ENCODE measurements around the gene ANXA6.

DNA sequence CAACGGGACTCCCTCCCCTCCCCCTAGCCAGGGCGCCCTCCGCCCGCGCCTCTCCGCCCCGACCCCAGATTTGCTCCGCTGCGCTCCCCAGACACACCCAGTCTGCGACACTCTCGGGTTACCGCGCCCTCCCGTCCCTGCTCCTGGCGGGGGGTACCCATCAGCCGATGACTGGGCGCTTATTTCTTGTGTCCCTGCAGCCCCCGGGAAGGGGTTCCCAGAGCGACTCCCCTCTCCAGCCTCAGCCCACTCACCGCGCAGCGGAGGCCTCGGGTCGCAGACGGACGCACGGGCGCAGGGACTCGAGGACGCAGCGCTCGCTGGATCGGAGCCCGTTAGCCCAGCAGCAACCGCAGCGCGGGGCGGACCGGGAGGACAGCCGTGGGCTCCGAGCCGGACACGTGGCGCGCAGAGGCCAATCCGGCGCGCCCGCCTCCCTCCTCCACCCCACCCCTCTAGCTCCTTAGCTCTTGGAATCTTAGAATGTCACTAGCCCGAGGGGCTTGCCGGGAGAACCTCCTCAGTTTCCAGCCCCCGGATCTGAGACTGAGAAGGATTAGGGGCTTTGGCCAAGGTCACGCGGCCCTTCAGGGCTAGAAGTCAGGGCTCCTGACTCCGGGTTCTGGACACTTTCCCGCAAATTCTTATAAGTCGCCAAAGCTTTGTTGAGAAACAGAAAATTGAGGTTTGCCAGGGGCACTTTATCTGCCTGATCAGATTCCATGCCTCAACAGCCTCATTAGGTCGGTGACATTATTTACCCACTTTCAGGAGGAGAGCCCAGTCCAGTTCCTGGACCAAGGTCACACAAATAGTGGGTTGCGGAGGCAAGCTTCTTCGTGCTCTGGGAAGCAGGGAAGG is at the start of gene ANXA6:
- TF ChIP-seq CTCF (IDR thresholded peaks at IDR 0.05 in 8 of 11, conservative IDR thresholded peaks at IDR 0.05 in 3 of 11) (peak in 2 of 11 experiments; percentile 6 to 11), POLR2AphosphoS5 (IDR thresholded peaks at IDR 0.05) (peak; percentile 84 to 91 (median 91)), POLR2A (IDR thresholded peaks at IDR 0.05) (no peak)
